MM.1S (cell line): ENCODE measurements around the gene OR8J1.

Source experiments
- EZH2 ChIP-seq: fragments of 300-600 bp; sonication (generic); optimal IDR thresholded peaks from 2 replicates; pipeline ENCODE3; 2017; ENCODE audit warnings: low read depth, mild to moderate bottlenecking, antibody characterized with exemption, low read length, mixed read lengths
- TF ChIP-seq, protein P1 (sequence below): fragments of 300-600 bp; sonication (generic); IDR thresholded peaks from 2 replicates; pipeline ENCODE4 v1.5.1; 2016; ENCODE audit warnings: antibody characterized with exemption, low read length, mixed read lengths

GRCh38 chr11:56333156-56333555 lies 20.9 kb upstream of the OR8J1 start:
- TF ChIP-seq, protein P1, sequence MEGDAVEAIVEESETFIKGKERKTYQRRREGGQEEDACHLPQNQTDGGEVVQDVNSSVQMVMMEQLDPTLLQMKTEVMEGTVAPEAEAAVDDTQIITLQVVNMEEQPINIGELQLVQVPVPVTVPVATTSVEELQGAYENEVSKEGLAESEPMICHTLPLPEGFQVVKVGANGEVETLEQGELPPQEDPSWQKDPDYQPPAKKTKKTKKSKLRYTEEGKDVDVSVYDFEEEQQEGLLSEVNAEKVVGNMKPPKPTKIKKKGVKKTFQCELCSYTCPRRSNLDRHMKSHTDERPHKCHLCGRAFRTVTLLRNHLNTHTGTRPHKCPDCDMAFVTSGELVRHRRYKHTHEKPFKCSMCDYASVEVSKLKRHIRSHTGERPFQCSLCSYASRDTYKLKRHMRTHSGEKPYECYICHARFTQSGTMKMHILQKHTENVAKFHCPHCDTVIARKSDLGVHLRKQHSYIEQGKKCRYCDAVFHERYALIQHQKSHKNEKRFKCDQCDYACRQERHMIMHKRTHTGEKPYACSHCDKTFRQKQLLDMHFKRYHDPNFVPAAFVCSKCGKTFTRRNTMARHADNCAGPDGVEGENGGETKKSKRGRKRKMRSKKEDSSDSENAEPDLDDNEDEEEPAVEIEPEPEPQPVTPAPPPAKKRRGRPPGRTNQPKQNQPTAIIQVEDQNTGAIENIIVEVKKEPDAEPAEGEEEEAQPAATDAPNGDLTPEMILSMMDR, result no peak
- TF ChIP-seq EZH2, result no peak
